Activated naive CD8-positive, alpha-beta T cell (primary cell): ENCODE measurements around the gene SH3PXD2A.

Experiments used
- H3K27ac Mint-ChIP-seq: one replicate; pipeline ENCODE4 v1.8.0; 2021; ENCODE audit warnings: mixed read lengths
- H3K27me3 Mint-ChIP-seq: one replicate; pipeline ENCODE4 v1.8.0; 2021; ENCODE audit warnings: mixed read lengths
- H3K36me3 Mint-ChIP-seq: one replicate; pipeline ENCODE4 v1.8.0; 2021; ENCODE audit warnings: mixed read lengths
- H3K4me1 Mint-ChIP-seq: one replicate; pipeline ENCODE4 v1.8.0; 2021; ENCODE audit warnings: low read depth, mixed read lengths
- H3K4me3 Mint-ChIP-seq: one replicate; pipeline ENCODE4 v1.8.0; 2021; ENCODE audit warnings: mild to moderate bottlenecking, mixed read lengths
- H3K9me3 Mint-ChIP-seq: one replicate; pipeline ENCODE4 v1.8.0; 2021; ENCODE audit warnings: low read depth, mixed read lengths

SH3PXD2A gene

GRCh38 chr10:103715430-103715829, 139.9 kb downstream of the SH3PXD2A start:
- Mint-ChIP-seq H3K36me3 (no peaks in the 10 kb centered on the region), H3K4me3 (no peak overlapping the region), H3K4me1 (peaks cover 7% of the 10 kb centered on the region)

DNA sequence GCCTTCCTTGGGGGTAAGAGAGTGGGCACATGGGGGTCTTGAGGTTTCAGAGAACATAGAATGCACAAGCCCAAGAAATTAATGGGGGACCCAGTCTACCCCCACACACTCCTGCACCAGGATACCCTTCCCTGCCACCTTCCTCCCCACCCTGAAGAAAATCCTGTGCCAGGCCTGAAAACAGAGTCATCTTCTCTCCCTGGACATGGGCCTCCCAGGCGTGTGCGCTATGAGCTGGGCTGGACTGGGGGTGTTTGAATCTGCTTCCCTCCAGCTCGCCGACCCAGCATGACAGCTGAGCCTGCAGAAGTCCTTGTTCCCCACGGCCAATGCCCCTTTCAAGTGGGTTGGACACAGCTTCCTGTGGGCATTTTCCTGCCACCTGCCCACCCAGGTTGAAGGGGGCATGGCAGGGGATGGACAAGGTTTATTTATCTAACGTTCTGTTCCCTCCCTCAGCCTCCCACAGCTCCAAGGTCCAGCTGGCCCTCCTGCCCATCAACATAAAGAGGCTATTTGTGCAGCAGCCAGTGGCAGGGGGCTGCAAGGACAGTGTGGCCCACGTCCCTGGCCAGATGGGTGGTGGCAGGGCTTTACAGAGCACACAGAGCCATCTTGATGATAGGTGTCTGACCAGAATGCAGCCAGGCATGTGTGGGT, 141.0 kb downstream of the SH3PXD2A start:
- no peaks in the 10 kb centered on the region for H3K36me3 Mint-ChIP-seq
- peaks cover 7% of the 10 kb centered on the region for H3K4me1 Mint-ChIP-seq
- H3K27ac Mint-ChIP-seq, result no peak overlapping the region
- no peaks in the 10 kb centered on the region for H3K9me3 Mint-ChIP-seq
- no peak overlapping the region for H3K4me3 Mint-ChIP-seq
- no peaks in the 10 kb centered on the region for H3K27me3 Mint-ChIP-seq

More at GRCh38 chr10:103715430-103715829, 139.9 kb downstream of the SH3PXD2A start:
- Mint-ChIP-seq H3K27ac (no peak overlapping the region), H3K9me3 (no peaks in the 10 kb centered on the region), H3K27me3 (no peaks in the 10 kb centered on the region)

DNA sequence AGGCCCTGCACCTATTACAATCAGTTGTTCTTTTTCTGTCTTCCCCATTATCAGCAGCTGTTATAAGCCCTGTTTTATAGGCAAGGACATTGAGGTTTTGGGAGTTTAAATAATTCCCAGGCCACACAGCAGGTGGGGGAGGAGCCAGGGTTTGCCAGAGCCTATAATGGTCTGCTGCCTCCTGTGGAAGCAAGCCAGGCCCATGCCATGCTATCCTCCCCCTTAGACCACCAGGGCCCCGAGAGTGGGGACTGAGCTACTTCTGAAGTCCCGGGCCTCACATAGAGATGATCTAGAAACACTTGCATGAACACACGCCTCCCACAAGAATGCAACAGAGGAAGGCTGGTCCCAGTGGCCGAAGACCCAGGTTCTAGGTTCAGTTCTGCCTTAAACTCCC, 141.7 kb downstream of the SH3PXD2A start:
- no peak overlapping the region for H3K4me3 Mint-ChIP-seq

DNA sequence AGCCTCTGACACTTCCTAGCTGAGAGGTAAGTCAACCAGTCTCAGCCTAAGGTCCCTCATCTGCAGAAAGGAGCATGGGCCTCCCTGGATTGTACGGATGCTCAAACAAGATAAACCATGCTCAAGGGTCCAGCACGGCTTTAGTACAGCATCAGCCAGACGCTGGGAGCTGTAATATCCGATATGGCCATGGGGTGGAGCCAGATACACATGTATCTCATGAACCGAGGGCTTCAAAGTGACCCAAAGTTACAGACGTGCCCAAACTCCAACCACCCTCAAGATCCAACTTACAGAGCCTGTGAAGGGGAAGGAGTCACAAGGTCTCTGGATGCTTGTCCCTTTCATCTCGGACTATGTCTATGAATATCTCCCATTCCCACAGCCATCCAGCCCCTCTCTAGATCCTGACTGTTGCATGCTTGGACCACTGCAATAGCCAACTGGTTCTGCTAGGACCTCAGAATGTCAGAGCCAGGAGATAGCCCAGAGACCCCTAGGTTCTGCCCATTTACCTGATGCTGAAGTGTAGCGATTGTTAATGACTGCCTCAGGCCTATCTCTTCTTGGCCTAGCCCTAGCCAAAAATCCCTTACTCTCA, 142.4 kb downstream of the SH3PXD2A start:
- H3K4me1 Mint-ChIP-seq, result no peaks in the 10 kb centered on the region
- H3K27me3 Mint-ChIP-seq, result no peaks in the 10 kb centered on the region
- no peak overlapping the region for H3K4me3 Mint-ChIP-seq
- no peak overlapping the region for H3K27ac Mint-ChIP-seq
- H3K9me3 Mint-ChIP-seq, result no peaks in the 10 kb centered on the region
- no peaks in the 10 kb centered on the region for H3K36me3 Mint-ChIP-seq

More for the DNA sequence above, 141.7 kb downstream of the SH3PXD2A start:
- Mint-ChIP-seq H3K36me3 (no peaks in the 10 kb centered on the region), H3K27ac (no peak overlapping the region), H3K4me1 (peaks cover under 1% of the 10 kb centered on the region), H3K27me3 (no peaks in the 10 kb centered on the region), H3K9me3 (no peaks in the 10 kb centered on the region)

DNA sequence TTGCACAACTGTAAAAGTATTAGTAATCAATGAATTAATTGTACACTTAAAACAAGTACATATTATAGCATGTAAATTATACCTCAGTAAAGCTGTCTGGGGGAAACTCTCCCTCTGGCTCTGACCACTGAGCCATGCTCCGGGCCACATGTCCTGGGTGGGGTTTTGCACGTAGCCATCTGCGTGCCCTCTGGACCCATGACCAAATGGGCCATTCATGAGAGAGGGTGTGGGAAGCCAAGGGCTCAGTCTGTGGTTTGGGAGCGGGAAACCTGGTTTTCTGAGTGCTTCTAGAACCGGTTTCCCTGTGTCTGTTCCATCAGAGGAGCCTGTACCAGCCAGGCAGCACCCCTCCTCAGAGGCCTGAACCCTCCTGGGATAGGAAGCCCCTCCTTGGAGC, 143.2 kb downstream of the SH3PXD2A start:
- Mint-ChIP-seq H3K36me3 (no peaks in the 10 kb centered on the region), H3K9me3 (no peaks in the 10 kb centered on the region), H3K4me3 (no peak overlapping the region), H3K27me3 (no peaks in the 10 kb centered on the region), H3K27ac (no peak overlapping the region), H3K4me1 (no peaks in the 10 kb centered on the region)

GRCh38 chr10:103711351-103711994, 143.9 kb downstream of the SH3PXD2A start:
- no peak overlapping the region for H3K27ac Mint-ChIP-seq

DNA sequence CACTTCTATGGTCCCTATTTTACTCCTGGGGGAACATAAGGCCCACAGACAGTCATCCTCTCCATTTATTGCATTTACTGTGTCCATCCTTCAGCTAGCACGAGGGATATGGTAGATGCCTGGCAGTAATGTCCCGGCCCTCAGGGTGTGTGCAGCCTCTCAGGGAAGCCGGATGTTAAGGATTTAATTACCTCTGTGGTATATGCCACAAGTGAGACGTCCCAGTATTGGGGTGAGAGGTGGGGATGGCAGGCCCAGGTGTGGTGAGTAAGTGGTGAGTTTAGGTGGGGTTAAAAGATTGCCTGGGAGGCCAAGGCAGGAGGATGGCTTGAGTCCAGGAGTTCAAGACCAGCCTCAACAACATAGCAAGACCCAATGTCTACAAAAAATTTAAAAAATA, 144.9 kb downstream of the SH3PXD2A start:
- Mint-ChIP-seq H3K27ac (no peak overlapping the region), H3K36me3 (no peaks in the 10 kb centered on the region), H3K9me3 (no peaks in the 10 kb centered on the region), H3K4me3 (no peak overlapping the region), H3K27me3 (no peaks in the 10 kb centered on the region), H3K4me1 (no peaks in the 10 kb centered on the region)

More at GRCh38 chr10:103711351-103711994, 143.9 kb downstream of the SH3PXD2A start:
- Mint-ChIP-seq H3K27me3 (no peaks in the 10 kb centered on the region), H3K4me3 (no peak overlapping the region), H3K36me3 (no peaks in the 10 kb centered on the region), H3K4me1 (no peaks in the 10 kb centered on the region), H3K9me3 (no peaks in the 10 kb centered on the region)

DNA sequence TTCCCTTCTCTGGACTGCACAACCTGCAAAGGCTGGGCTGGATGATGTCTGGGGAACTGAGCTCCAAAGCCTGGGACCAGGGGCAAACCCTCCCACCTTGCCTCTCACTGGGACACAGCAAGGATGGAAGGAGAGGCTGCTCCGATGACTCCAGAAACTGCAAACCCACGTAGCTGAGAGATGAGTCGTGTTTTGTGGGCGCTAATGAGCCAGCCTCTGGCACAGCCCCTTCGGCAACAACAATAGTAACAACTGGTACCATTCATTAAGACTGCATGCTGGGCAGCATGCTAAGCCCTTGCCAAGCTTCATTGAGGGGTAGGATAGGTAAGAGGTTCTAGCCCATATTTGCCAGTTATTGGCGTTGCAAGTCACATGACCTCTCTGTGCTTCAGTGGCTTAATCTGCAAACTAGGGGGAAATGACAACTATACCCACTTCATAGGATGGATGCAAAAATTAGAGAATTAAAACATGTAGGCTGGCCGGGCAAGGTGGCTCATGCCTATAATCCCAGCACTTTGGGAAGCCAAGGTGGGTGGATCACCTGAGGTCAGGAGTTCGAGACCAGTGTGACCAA, 145.9 kb downstream of the SH3PXD2A start:
- no peaks in the 10 kb centered on the region for H3K27me3 Mint-ChIP-seq
- H3K36me3 Mint-ChIP-seq, result no peaks in the 10 kb centered on the region
- H3K9me3 Mint-ChIP-seq, result no peaks in the 10 kb centered on the region
- no peaks in the 10 kb centered on the region for H3K4me1 Mint-ChIP-seq
- no peak overlapping the region for H3K4me3 Mint-ChIP-seq
- no peak overlapping the region for H3K27ac Mint-ChIP-seq

GRCh38 chr10:103708627-103709288, 146.6 kb downstream of the SH3PXD2A start:
- H3K4me1 Mint-ChIP-seq, result no peaks in the 10 kb centered on the region
- H3K36me3 Mint-ChIP-seq, result no peaks in the 10 kb centered on the region
- H3K27me3 Mint-ChIP-seq, result no peaks in the 10 kb centered on the region
- H3K9me3 Mint-ChIP-seq, result no peaks in the 10 kb centered on the region
- H3K27ac Mint-ChIP-seq, result no peak overlapping the region
- no peak overlapping the region for H3K4me3 Mint-ChIP-seq

DNA sequence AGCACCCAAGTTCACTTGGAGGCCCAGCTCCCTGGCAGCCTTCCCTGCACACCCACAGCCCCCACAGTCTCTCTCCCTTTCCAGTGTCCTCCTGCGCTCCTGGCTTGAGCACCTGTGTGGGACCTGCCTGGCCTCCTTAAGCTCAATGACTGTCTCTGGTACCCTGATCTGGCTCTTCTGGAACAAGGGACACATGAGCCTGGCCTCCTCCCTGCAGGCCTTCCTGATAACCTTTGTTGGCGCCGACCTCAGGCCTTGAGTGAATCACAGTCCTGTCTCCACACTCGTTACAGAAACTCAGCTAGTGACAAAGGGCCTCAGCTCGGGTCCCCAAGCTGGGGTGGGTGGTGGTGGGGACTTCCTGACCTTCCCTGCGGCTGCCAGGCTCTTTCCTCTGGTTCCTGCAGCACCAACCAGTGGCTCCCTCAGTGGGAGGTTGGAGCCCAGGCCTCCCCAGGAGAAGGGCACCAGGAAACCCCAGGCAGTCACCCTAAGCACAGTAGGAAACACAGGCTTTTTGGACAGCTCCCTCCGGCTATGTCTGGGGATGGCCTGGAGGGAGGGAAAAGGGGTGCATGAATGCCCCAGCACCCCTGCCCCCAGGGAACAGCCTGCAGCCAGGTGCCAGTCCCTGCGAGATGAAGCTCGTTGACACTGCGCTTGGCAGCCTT, 147.3 kb downstream of the SH3PXD2A start:
- no peaks in the 10 kb centered on the region for H3K4me1 Mint-ChIP-seq
- no peak overlapping the region for H3K27ac Mint-ChIP-seq
- no peaks in the 10 kb centered on the region for H3K9me3 Mint-ChIP-seq
- no peak overlapping the region for H3K4me3 Mint-ChIP-seq
- no peaks in the 10 kb centered on the region for H3K36me3 Mint-ChIP-seq
- H3K27me3 Mint-ChIP-seq, result no peaks in the 10 kb centered on the region

DNA sequence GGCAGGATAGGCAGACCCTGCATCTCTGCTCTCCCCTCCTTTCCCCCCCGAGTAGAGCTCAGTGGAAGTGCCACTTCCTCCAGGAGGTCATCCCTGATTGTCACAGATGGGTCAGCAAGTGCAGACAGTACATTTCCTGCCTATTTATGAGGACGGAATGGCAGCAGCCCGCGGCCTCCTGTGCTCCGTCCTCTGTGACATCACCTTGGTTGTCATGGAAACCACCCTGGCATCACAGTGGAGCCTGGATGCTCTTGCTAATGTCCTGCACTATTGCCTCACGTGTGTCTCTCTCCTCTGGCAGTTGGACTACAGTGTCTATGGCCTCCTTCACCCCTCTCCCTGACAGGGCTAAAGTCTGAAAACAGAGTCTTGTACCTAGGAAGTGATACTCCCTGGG, 148.6 kb downstream of the SH3PXD2A start:
- H3K4me3 Mint-ChIP-seq, result no peak overlapping the region
- H3K9me3 Mint-ChIP-seq, result no peaks in the 10 kb centered on the region
- no peaks in the 10 kb centered on the region for H3K36me3 Mint-ChIP-seq
- H3K4me1 Mint-ChIP-seq, result no peaks in the 10 kb centered on the region
- H3K27me3 Mint-ChIP-seq, result no peaks in the 10 kb centered on the region
- no peak overlapping the region for H3K27ac Mint-ChIP-seq

GRCh38 chr10:103706047-103706446, 149.3 kb downstream of the SH3PXD2A start:
- Mint-ChIP-seq H3K4me3 (no peak overlapping the region), H3K4me1 (no peaks in the 10 kb centered on the region), H3K9me3 (no peaks in the 10 kb centered on the region), H3K36me3 (no peaks in the 10 kb centered on the region), H3K27me3 (no peaks in the 10 kb centered on the region), H3K27ac (no peak overlapping the region)

DNA sequence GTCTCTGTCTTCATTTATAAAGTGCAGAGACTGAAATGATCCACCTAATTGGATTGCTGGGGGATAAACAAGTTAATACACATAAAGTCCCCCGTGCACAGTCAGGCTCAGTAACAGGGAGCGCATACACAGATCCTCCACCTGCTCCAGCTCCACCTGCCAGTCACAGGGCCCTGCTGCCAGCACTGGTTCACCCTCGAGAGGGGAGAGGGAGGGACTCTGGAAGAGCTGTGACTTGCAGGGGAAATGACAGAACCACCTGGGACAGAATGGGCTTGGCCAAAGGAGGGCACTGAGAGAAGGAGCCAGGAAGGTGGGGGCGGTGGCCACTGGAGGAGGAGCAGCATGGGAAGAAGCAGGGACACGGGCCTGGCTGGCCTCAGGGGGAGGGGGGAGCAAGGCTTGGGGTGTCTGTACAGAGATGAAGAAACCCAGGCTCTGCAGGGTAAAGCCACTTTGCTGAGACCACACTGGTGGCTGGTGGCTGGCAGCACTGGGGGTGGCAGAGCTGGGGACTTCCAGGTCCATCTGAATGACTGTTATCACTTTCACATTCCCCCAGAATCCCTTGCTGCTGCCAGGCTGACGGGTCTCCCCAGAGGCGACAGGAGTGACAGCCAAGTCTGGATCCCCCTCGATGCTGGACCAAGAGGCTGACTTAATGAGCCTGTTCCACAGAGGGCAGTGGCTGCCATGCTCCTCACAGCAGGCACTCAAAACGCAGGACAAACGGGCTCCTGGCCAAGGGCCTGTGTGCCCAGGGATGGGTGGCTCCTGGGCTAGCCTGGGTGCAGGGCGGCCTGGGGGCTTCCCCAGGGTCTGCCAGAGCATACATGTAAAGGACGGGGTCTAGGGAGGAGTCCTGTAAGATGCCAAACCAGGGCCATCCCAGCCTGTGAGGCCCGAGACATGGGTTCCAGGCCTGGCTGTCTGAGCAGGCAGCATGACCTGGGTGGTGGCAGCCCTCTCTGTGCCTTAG, 151.1 kb downstream of the SH3PXD2A start:
- Mint-ChIP-seq H3K27ac (no peak overlapping the region), H3K4me1 (no peaks in the 10 kb centered on the region), H3K4me3 (no peak overlapping the region), H3K9me3 (no peaks in the 10 kb centered on the region), H3K36me3 (no peaks in the 10 kb centered on the region), H3K27me3 (no peaks in the 10 kb centered on the region)
